Raji (cell line): Measurements from ENCODE around the gene ADARB1.

Source experiments
- POLR2A ChIP-seq: IDR thresholded peaks from 2 replicates; pipeline ENCODE4 v1.6.1; 2011; ENCODE audit warnings: low read depth, low read length, control low read depth; ENCODE audit not compliant: insufficient read depth

ADARB1 gene

DNA sequence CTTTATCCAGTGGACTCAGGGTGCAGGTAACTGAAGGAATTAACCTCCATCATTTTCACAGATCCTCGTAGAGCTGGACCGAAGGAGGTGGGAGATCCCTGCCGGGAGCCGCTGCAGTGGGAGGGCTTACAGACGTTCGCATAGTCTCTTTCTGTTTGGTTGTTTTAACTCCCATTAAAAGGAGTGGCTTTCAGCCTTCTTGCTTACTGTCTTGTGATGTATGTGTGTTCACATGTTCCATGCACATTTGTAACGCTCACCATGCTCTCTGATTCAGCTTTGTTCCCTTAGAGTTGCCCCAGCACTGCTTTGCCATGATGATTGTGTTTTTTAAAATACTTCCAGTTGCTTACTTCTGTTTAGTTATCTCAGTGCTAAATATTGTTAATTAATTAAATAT lies 85.8 kb downstream of the ADARB1 start:
- no peak for TF ChIP-seq POLR2A

DNA sequence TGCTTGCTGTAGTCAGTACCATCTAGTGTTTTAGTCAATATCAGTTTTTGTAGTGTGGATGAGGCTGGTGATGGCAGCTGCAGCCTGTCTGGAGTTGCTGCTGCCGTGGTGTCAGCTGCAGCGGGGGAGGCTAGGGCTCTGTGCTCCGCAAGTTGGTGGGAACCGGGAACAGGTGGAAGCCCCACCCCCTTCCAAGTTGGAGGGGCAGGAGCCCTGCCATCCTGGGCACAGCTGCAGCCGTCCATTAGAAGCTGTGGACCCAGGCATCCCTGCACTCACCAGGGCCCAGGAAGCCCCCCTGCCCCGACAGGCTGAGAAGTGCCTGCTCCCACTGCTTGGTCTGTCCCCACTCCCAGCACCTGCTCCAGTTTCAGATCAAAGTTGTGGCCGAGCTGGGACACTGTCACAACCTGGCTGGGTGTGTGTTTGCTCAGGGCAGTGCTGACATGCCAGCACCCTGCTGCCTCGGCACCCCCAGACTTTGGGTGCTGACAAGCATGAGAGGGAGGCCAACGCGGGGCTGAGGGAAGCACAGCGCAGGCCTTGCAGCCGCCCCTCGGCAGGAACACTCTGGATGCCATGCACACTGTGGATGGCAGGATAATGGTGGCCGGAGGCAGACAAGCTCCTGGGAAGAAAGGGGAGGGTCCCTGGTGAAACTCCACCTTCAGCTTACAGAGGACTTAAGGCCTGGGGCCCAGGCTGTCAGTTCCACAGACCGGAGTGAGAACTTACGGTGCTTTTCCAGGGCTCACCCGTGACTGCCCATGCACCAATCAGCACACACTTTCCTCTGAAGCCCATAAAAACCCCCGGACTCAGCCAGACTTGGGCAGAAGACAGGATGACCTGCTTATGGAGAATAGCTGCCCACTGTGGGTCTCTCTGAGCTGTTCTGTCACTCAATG lies 86.9 kb downstream of the ADARB1 start:
- no peak for TF ChIP-seq POLR2A

DNA sequence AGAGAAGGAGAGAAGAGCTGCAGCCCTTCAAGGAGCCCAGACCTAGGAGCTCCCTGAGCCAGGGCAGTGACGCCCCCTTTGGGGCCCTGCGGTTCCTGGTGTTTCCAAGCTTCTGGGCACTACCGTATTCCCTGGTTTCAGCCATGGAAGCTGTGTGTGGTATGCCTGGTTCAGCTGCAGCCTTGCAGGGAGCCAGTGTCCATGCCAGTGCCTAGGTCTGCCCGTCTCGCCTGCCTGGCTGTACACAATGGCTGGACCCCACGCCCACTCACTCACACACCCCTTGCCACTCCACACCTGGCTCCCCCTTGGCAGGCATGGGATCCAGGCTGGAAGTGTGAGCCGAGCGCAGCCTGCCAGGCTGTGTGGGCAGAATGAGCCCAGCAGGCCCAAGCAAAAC lies 87.7 kb downstream of the ADARB1 start:
- no peak for TF ChIP-seq POLR2A

- TF ChIP-seq POLR2A, result no peak
These were observed 88.4 kb downstream of the ADARB1 start for GRCh38 chr21:45162809-45163208.

GRCh38 chr21:45163413-45164123 lies 89.2 kb downstream of the ADARB1 start:
- TF ChIP-seq POLR2A, result no peak

- TF ChIP-seq POLR2A, result no peak
These were observed 89.7 kb downstream of the ADARB1 start for GRCh38 chr21:45164124-45164511.

DNA sequence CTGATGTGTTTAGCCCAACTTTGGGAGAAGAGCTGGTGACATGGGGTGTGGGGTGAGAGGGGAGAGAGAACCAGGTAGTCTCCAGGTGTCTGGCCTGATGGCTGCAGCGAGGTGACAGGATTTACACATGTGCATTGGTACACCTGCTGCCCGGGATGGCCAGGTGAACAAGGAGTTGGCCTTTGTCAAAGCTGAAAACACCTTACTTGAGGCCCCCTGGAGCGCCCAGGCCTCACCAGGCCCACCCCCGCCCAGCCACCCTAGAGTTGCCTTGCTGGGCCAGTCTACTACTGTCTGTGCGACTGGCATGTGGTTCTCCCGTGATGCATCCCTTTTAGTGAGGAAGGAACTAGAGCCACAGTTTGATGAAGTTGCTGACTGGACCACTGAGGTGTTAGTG lies 90.5 kb downstream of the ADARB1 start:
- TF ChIP-seq POLR2A, result no peak

- no peak for TF ChIP-seq POLR2A
These were observed 92.6 kb downstream of the ADARB1 start for GRCh38 chr21:45166931-45167330.

GRCh38 chr21:45167796-45168222 lies 93.4 kb downstream of the ADARB1 start:
- TF ChIP-seq POLR2A, result no peak

GRCh38 chr21:45168522-45168921 lies 94.1 kb downstream of the ADARB1 start:
- TF ChIP-seq POLR2A, result no peak

- no peak for TF ChIP-seq POLR2A
These were observed 94.6 kb downstream of the ADARB1 start for GRCh38 chr21:45169001-45169400.

GRCh38 chr21:45169682-45170081 lies 95.3 kb downstream of the ADARB1 start:
- TF ChIP-seq POLR2A, result no peak

DNA sequence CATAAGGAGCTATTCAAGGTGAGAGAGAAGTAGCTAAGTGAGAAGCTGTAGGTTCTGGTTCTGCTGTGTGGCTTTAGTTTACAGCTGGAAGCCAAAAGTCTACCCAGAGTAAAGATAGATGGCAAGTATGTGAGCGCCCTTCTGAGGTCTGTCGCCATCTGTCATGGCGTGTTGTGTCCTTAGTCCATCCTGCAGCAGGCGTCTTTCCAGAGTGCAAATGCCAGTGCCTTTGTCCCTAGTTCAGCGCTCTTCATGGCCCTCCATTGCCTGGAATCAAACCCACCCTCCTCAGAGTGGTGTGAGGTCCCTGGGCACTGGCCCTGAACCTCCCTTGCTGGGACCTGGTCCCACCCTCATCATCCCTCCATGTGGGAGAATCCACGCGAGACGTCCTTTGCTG lies 96.6 kb downstream of the ADARB1 start:
- no peak for TF ChIP-seq POLR2A

- no peak for TF ChIP-seq POLR2A
These were observed 98.0 kb downstream of the ADARB1 start for GRCh38 chr21:45172420-45172819.

DNA sequence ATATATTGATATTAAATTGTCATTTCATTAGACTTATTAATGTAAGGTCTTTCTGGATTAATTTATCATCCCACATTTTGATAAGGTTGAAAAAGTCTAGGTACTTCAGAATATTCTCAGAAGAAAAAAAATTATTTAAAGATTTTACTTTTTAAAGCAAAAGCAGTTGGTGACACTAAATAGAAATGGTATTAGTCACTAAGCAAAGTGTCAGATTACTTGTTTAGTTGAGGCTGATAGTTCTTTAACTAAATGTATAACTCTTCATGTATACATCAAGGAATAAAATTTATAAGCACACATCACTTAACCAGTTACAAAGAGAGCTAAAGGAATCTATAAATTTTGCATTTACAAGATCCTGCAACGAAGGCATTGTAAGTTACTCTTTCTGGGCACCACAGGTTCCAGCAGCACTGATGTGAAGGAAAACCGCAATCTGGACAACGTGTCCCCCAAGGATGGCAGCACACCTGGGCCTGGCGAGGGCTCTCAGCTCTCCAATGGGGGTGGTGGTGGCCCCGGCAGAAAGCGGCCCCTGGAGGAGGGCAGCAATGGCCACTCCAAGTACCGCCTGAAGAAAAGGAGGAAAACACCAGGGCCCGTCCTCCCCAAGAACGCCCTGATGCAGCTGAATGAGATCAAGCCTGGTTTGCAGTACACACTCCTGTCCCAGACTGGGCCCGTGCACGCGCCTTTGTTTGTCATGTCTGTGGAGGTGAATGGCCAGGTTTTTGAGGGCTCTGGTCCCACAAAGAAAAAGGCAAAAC lies 101.1 kb downstream of the ADARB1 start:
- no peak for TF ChIP-seq POLR2A
